ENCODE measurements around the gene ITGA2. TPM values are rescaled to one million over a fixed set of nuclear protein-coding genes. Genes with fewer than 3 reads are reported as not detected.

ITGA2 gene
- total and polyA plus RNA-seq, 9 of the 15 experiments (the other 6 are each of a cell fraction or from before 2014, with no cell fraction given): 0.01 to 0.09 (median 0.03) TPM; not detected in 5

DNA sequence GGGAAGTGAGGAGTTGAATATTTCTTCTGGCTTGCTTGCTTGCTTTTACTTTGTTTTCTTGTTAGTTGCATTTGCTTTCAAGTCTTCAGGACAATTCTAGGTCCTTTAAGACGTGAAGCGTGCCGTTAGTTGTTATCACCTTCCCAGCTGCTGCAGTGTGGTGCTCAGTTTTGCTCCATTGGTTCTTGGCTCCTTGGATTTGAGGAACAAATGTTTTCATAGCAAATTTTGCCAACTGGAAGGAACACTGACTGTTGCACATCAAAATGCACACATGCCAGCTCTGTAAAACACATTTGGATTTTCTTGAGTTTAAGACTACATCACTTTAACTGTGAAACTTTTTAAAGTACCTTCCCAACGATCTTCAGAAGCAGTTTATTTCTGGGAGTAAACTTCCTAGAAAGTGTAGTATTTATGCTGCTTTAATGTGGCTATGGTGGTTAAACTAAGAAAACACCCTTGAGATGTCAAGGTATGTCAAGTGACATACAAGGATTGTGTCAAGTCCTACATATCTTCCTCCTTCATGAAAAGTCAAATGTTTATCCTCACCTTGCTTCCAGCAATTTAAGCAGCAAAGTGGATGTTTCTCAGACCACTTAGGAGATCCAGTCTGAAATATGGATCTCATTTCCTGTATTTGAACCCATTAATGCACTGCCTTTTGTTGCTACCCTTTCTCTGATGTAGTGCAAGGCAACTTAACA, 95.5 kb downstream of the ITGA2 start:
- no peaks in the 10 kb centered on the region for H4K20me1 ChIP-seq (replicated peaks; ENCODE audit: control insufficient read depth, insufficient read depth, low read length)
- H3K27ac ChIP-seq (ENCODE audit: extremely low read depth, low read depth, low read length): no peak overlapping the region
- CTCF ChIA-PET (ENCODE audit: low intra/inter-chr PET ratio): no interaction called here
- H3K4me2 ChIP-seq (ENCODE audit: insufficient read depth, low read length): no peak overlapping the region
- in situ Hi-C loops (cut with MboI): no loop called here
- no peak for ATAC-seq
- BruUV-seq (replicated peaks): no TSS peak
- H3K36me3 ChIP-seq (ENCODE audit: control insufficient read depth, insufficient read depth, low read length): no peaks in the 10 kb centered on the region
- intact Hi-C loops (cut with micrococcal nuclease): no loop called here
- H3K4me1 ChIP-seq (replicated peaks in 1 of 2; ENCODE audit: control insufficient read depth in 2 of 2, insufficient read depth in 2 of 2, low read length in 2 of 2): no peaks in the 10 kb centered on the region
- no peaks in the 10 kb centered on the region for H3K9me3 ChIP-seq (replicated peaks; ENCODE audit: control insufficient read depth, insufficient read depth, low read depth, low read length)
- no peak for DNase-seq (ENCODE audit: extremely low read depth in 1 of 4, low spot score in 3 of 4)
- H3K9ac ChIP-seq (ENCODE audit: insufficient read depth in 1 of 2, low read depth in 2 of 2, low read length in 2 of 2): no peak overlapping the region
- H3K4me3 ChIP-seq: no peak overlapping the region
- peaks cover 4 to 5% of the 10 kb centered on the region in 2 experiments; a peak in 2 of 5 replicates for H3K27me3 ChIP-seq (ENCODE audit: control insufficient read depth in 2 of 2, insufficient read depth in 2 of 2, low read length in 2 of 2)
- H2AFZ ChIP-seq (ENCODE audit: low read depth, low read length): no peak overlapping the region
- no peaks in the 10 kb centered on the region for H3K9me1 ChIP-seq (ENCODE audit: control insufficient read depth, insufficient read depth, low read length)
- POLR2A ChIA-PET: no interaction called here
- no peak for FAIRE-seq
- 0% methylated on average over 4 of the region's 4 CpGs for WGBS (ENCODE audit: insufficient coverage, low coverage, missing lambda C conversion rate)
- H3K79me2 ChIP-seq (ENCODE audit: control insufficient read depth, insufficient read depth, low read length): no peaks in the 10 kb centered on the region
- no peak for TF ChIP-seq ZZZ3 (IDR thresholded peaks at IDR 0.05)
- no peak for TF ChIP-seq ZNF134 (CRISPR knock-in tag; conservative IDR thresholded peaks at IDR 0.05)
- TF ChIP-seq PHB (CRISPR knock-in tag; IDR thresholded peaks at IDR 0.05): no peak
- no peak for TF ChIP-seq TSC22D4 (tag; IDR thresholded peaks at IDR 0.05)
- no peak for TF ChIP-seq TBL1XR1 (IDR thresholded peaks at IDR 0.05; ENCODE audit: low read length in 2 of 2)
- no peak for TF ChIP-seq TARDBP (IDR thresholded peaks at IDR 0.05)
- no peak for TF ChIP-seq ZNF239 (CRISPR knock-in tag; IDR thresholded peaks at IDR 0.05)
- TF ChIP-seq, protein P1, sequence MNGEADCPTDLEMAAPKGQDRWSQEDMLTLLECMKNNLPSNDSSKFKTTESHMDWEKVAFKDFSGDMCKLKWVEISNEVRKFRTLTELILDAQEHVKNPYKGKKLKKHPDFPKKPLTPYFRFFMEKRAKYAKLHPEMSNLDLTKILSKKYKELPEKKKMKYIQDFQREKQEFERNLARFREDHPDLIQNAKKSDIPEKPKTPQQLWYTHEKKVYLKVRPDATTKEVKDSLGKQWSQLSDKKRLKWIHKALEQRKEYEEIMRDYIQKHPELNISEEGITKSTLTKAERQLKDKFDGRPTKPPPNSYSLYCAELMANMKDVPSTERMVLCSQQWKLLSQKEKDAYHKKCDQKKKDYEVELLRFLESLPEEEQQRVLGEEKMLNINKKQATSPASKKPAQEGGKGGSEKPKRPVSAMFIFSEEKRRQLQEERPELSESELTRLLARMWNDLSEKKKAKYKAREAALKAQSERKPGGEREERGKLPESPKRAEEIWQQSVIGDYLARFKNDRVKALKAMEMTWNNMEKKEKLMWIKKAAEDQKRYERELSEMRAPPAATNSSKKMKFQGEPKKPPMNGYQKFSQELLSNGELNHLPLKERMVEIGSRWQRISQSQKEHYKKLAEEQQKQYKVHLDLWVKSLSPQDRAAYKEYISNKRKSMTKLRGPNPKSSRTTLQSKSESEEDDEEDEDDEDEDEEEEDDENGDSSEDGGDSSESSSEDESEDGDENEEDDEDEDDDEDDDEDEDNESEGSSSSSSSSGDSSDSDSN (IDR thresholded peaks at IDR 0.05; ENCODE audit: borderline replicate concordance in 1 of 2, low read depth in 2 of 2, low read length in 2 of 2): no peak
- TF ChIP-seq MED1 (CRISPR knock-in tag; IDR thresholded peaks at IDR 0.05; ENCODE audit: borderline replicate concordance): no peak
- TF ChIP-seq, protein P2, sequence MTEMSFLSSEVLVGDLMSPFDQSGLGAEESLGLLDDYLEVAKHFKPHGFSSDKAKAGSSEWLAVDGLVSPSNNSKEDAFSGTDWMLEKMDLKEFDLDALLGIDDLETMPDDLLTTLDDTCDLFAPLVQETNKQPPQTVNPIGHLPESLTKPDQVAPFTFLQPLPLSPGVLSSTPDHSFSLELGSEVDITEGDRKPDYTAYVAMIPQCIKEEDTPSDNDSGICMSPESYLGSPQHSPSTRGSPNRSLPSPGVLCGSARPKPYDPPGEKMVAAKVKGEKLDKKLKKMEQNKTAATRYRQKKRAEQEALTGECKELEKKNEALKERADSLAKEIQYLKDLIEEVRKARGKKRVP (CRISPR knock-in tag; IDR thresholded peaks at IDR 0.05): no peak
- no peak for TF ChIP-seq MEF2D (tag; conservative IDR thresholded peaks at IDR 0.05; ENCODE audit: low read depth)
- no peak for TF ChIP-seq MIER1 (IDR thresholded peaks at IDR 0.05; ENCODE audit: low read depth)
- no peak for TF ChIP-seq SAP30 (IDR thresholded peaks at IDR 0.05; ENCODE audit: borderline replicate concordance, insufficient read depth, low read depth, low read length, poor library complexity, severe bottlenecking)
- TF ChIP-seq HDAC3 (IDR thresholded peaks at IDR 0.05; ENCODE audit: borderline replicate concordance, partially characterized antibody): no peak
- TF ChIP-seq, protein P3, sequence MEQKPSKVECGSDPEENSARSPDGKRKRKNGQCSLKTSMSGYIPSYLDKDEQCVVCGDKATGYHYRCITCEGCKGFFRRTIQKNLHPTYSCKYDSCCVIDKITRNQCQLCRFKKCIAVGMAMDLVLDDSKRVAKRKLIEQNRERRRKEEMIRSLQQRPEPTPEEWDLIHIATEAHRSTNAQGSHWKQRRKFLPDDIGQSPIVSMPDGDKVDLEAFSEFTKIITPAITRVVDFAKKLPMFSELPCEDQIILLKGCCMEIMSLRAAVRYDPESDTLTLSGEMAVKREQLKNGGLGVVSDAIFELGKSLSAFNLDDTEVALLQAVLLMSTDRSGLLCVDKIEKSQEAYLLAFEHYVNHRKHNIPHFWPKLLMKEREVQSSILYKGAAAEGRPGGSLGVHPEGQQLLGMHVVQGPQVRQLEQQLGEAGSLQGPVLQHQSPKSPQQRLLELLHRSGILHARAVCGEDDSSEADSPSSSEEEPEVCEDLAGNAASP (IDR thresholded peaks at IDR 0.05): no peak
- no peak for TF ChIP-seq RCOR1 (IDR thresholded peaks at IDR 0.05; ENCODE audit: borderline replicate concordance in 1 of 2, low read depth in 2 of 2, low read length in 2 of 2)
- no peak for TF ChIP-seq CHD4 (IDR thresholded peaks at IDR 0.05; ENCODE audit: insufficient read depth, insufficient replicate concordance, low read depth, low read length, poor library complexity, severe bottlenecking)
- no peak for TF ChIP-seq MCM5 (IDR thresholded peaks at IDR 0.05; ENCODE audit: low read depth)

All from K562 (cell line).